HepG2 (cell line): ENCODE measurements around the gene C19orf85. TPM values are rescaled to one million over a fixed set of nuclear protein-coding genes. Genes with fewer than 3 reads are reported as not detected.
A peak's percentile ranks its signal among the peaks of the same experiment; 100 is the strongest.

Source experiments
- ATAC-seq: fragments of 200-7000 bp; cut with Tn5 transposase; 3 replicates; pipeline ENCODE4 v1.9.1; 2020; ENCODE audit warnings: mild to moderate bottlenecking, moderate library complexity
- BruUV-seq: library from RNA; stranded (reverse); fragments of 400-500 nt; replicated peaks from 2 replicates; lab custom pipeline; 2021; lab: Mats Ljungman, UMichigan
- CTCF ChIA-PET: fragments of 300-600 bp; formaldehyde crosslinking; extraction: SDS; loops from one replicate; lab custom pipeline; 2021; ENCODE audit warnings: low total read pairs, inconsistent platforms, low intra/inter-chr PET ratio; lab: Yijun Ruan, JAX
- POLR2A ChIA-PET: fragments of 350-600 bp; sonication (Branson Sonifier 250); formaldehyde crosslinking; loops from one replicate; lab custom pipeline; 2020; ENCODE audit warnings: antibody characterized with exemption, inconsistent platforms; lab: Yijun Ruan, JAX
- DNase-seq: peaks from one replicate; pipeline ENCODE4 v3.0.0-alpha.2; 2015; ENCODE audit warnings: low spot score
- FAIRE-seq: peaks from 3 replicates; lab custom pipeline; 2011; peaks lifted over from hg19 to GRCh38; lab: Jason Lieb, UNC
- H2AFZ ChIP-seq: one replicate; pipeline ENCODE4 v1.6.1; 2011; ENCODE audit warnings: low read length, inconsistent platforms
- H3K27ac ChIP-seq: fragments of 300-600 bp; 3 replicates; pipeline ENCODE4 v1.8.0; 2011; ENCODE audit warnings: mixed run types, mild to moderate bottlenecking, mixed read lengths, low read length, inconsistent platforms; ENCODE audit not compliant: insufficient read depth; ENCODE audit errors: extremely low read length
- H3K27me3 ChIP-seq, 2 experiments: fragments of 200-600 bp in 1 of 2; 2 replicates in 1 of 2; 3 replicates in 1 of 2; pipeline versions ENCODE4 v1.6.0 to v1.8.0; 2011; ENCODE audit warnings: low read length in 2 of 2, mild to moderate bottlenecking in 2 of 2, moderate library complexity in 2 of 2, inconsistent platforms in 1 of 2; ENCODE audit not compliant: insufficient read depth in 2 of 2, control insufficient read depth in 1 of 2
- H3K36me3 ChIP-seq, 2 experiments: fragments of 200-600 bp in 1 of 2; replicated peaks in 1 of 2; 2 replicates in 1 of 2; 3 replicates in 1 of 2; pipeline versions ENCODE4 v1.5.1 to v1.8.0; 2011; ENCODE audit warnings: low read length in 2 of 2, inconsistent platforms in 1 of 2; ENCODE audit not compliant: insufficient read depth in 2 of 2, control insufficient read depth in 1 of 2
- H3K4me1 ChIP-seq: 2 replicates; pipeline ENCODE4 v1.5.1; 2012; ENCODE audit warnings: low read length, inconsistent platforms; ENCODE audit not compliant: insufficient read depth
- H3K4me2 ChIP-seq: 2 replicates; pipeline ENCODE4 v1.6.0; 2011; ENCODE audit warnings: low read depth, low read length, inconsistent platforms
- H3K4me3 ChIP-seq, 3 experiments: fragments of 200-600 bp in 1 of 3; sonication (generic), shearing (Covaris generic) in 1 of 3; replicated peaks in 1 of 3; 2 replicates each; pipeline ENCODE4 v1.5.1; 2011 to 2016; ENCODE audit warnings: low read length in 3 of 3, inconsistent platforms in 2 of 3, low read depth in 2 of 3, mild to moderate bottlenecking in 2 of 3, control low read depth in 1 of 3, mixed read lengths in 1 of 3; ENCODE audit not compliant: insufficient read depth in 1 of 3
- H3K79me2 ChIP-seq: one replicate; pipeline ENCODE4 v1.6.1; 2011; ENCODE audit warnings: low read length, inconsistent platforms; ENCODE audit not compliant: insufficient read depth
- H3K9ac ChIP-seq: 2 replicates; pipeline ENCODE4 v1.6.0; 2011; ENCODE audit warnings: mild to moderate bottlenecking, low read depth, low read length, inconsistent platforms; ENCODE audit not compliant: insufficient read depth
- H3K9me3 ChIP-seq: 2 replicates; pipeline ENCODE4 v1.5.1; 2012; ENCODE audit warnings: mild to moderate bottlenecking, low read length
- H4K20me1 ChIP-seq: 2 replicates; pipeline ENCODE4 v1.6.0; 2011; ENCODE audit warnings: inconsistent platforms, mild to moderate bottlenecking, low read length, moderate library complexity; ENCODE audit not compliant: insufficient read depth
- ELF4 ChIP-seq: sonication (generic); formaldehyde crosslinking; IDR thresholded peaks from 2 replicates; pipeline ENCODE4 v1.5.0; 2020; ENCODE audit warnings: missing genetic modification reagents, mild to moderate bottlenecking, moderate library complexity, borderline replicate concordance
- ETS1 ChIP-seq: sonication (generic); formaldehyde crosslinking; IDR thresholded peaks from 2 replicates; pipeline ENCODE4 v1.4.0; 2020; ENCODE audit warnings: missing genetic modification reagents
- NPAS2 ChIP-seq: sonication (generic); formaldehyde crosslinking; IDR thresholded peaks from 2 replicates; pipeline ENCODE4 v1.8.0; 2022; ENCODE audit warnings: mild to moderate bottlenecking, missing genetic modification reagents, borderline replicate concordance
- RBM39 ChIP-seq: fragments of 200-400 bp; formaldehyde crosslinking; IDR thresholded peaks from one replicate; pipeline ENCODE4 v1.6.1; 2018; ENCODE audit warnings: antibody characterized with exemption, mild to moderate bottlenecking, low read depth, low read length; ENCODE audit not compliant: poor library complexity, severe bottlenecking
- ZNF121 ChIP-seq: sonication (generic); formaldehyde crosslinking; IDR thresholded peaks from 2 replicates; pipeline ENCODE4 v1.5.0; 2020; ENCODE audit warnings: mild to moderate bottlenecking, missing genetic modification reagents
- ZNF580 ChIP-seq: IDR thresholded peaks from 2 replicates; pipeline ENCODE4 v1.6.1; 2016; ENCODE audit warnings: low read depth, borderline replicate concordance
- ZSCAN25 ChIP-seq: sonication (generic); formaldehyde crosslinking; IDR thresholded peaks from 2 replicates; pipeline ENCODE4 v1.8.0; 2022; ENCODE audit warnings: mild to moderate bottlenecking, missing genetic modification reagents
- WGBS: methylation state at CpG from one replicate; pipeline ENCODE4 v1.1.6; 2017; ENCODE audit warnings: low lambda C conversion rate; 5-methylcytosine and 5-hydroxymethylcytosine counted together
- in situ Hi-C: cut with HindIII; loops from 2 replicates; pipeline ENCODE4 v1.10.0; 2017; ENCODE audit warnings: low pct_unique_long_range_greater_than_20kb; ENCODE audit not compliant: extremely low pct_ligation_motif_present
- intact Hi-C: fragments of 100-400 bp; cut with micrococcal nuclease; formaldehyde crosslinking; loops from one replicate; pipeline ENCODE4 v1.10.0; 2022; ENCODE audit not compliant: unreplicated experiment
- polyA plus RNA-seq, 8 experiments: library from polyadenylated mRNA; depleted of rRNA in 3 of 8; stranded (reverse) in 7 of 8; unstranded in 1 of 8; fragments of >200 nt; fragmentation: Illumina TruSeq in 4 of 8; extraction: Trizol in 4 of 8; gene quantifications; 2 replicates each; pipeline versions ENCODE4 v1.2.1 to v1.2.3, GENCODE V29; 2011 to 2016; ENCODE audit warnings: low read depth in 4 of 8, missing spikeins in 1 of 8, mixed read lengths in 1 of 8; ENCODE audit not compliant: insufficient read depth in 1 of 8
- total RNA-seq, 5 experiments: library from RNA; depleted of rRNA; stranded (reverse); fragments of >200 nt; fragmentation: Illumina TruSeq; extraction: Trizol; gene quantifications; 2 replicates each; pipeline ENCODE4 v1.2.3, GENCODE V29; 2016; ENCODE audit warnings: low read depth in 1 of 5
- TF ChIP-seq, protein P1 (sequence below): sonication (generic); formaldehyde crosslinking; IDR thresholded peaks from 2 replicates; pipeline ENCODE4 v1.4.0; 2020; ENCODE audit warnings: missing genetic modification reagents
- TF ChIP-seq, protein P2 (sequence below): sonication (generic); formaldehyde crosslinking; IDR thresholded peaks from 2 replicates; pipeline ENCODE4 v1.8.0; 2022; ENCODE audit warnings: mild to moderate bottlenecking, missing genetic modification reagents, borderline replicate concordance
- TF ChIP-seq, protein P3 (sequence below): sonication (generic); formaldehyde crosslinking; IDR thresholded peaks from 2 replicates; pipeline ENCODE4 v1.4.0; 2020; ENCODE audit warnings: mild to moderate bottlenecking, missing genetic modification reagents
- TF ChIP-seq, protein P4 (sequence below): fragments of 450-650 bp; IDR thresholded peaks from 2 replicates; pipeline ENCODE4 v1.6.1; 2017; ENCODE audit warnings: mild to moderate bottlenecking

Gene C19orf85
- total and polyA plus RNA-seq, 2 of the 13 experiments (the other 11 are each of a cell fraction or from before 2014, with no cell fraction given) = not detected

GRCh38 chr19:55462722-55463121 is 1.8 kb downstream of the C19orf85 start:
- peaks cover 0 to 1% of the 10 kb centered on the region in 2 experiments; a peak in 1 of 5 replicates for H3K36me3 ChIP-seq
- peak overlapping the region; percentile 100 for H3K4me2 ChIP-seq
- H3K9ac ChIP-seq = peak overlapping the region; percentile 87; the same call in 1 of the 2 replicates
- no peaks in the 10 kb centered on the region for H4K20me1 ChIP-seq
- no peaks in the 10 kb centered on the region; a peak in 1 of 5 replicates for H3K27me3 ChIP-seq
- no peak overlapping the region for H3K27ac ChIP-seq
- intact Hi-C loops (no loop called here), in situ Hi-C loops (no loop called here)
- ChIA-PET POLR2A (interaction anchor here (0.9 to 2.6 kb wide), 2 partner anchors 14 to 183 kb away, joined by 4 to 8 read pairs; partner anchors contain the start of genes HSPBP1 and ZNF628), CTCF (no interaction called here)
- peaks cover 70% of the 10 kb centered on the region for H3K4me1 ChIP-seq
- H3K4me3 ChIP-seq = peak overlapping the region in 2 of 3 experiments; percentile 59 to 81; a peak in 4 of 6 replicates
- DNase-seq = no peak
- ATAC-seq = no peak
- FAIRE-seq = no peak
- peaks cover 18% of the 10 kb centered on the region for H3K79me2 ChIP-seq
- no peaks in the 10 kb centered on the region for H3K9me3 ChIP-seq
- no peak overlapping the region for H2AFZ ChIP-seq
- BruUV-seq = no TSS peak
- TF ChIP-seq ZSCAN25 (CRISPR knock-in tag) = no peak
- no peak for TF ChIP-seq RBM39
- TF ChIP-seq ZNF121 (CRISPR knock-in tag) = no peak
- no peak for TF ChIP-seq ELF4 (CRISPR knock-in tag)
- TF ChIP-seq, protein P1, sequence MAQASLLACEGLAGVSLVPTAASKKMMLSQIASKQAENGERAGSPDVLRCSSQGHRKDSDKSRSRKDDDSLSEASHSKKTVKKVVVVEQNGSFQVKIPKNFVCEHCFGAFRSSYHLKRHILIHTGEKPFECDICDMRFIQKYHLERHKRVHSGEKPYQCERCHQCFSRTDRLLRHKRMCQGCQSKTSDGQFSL (CRISPR knock-in tag) = no peak
- no peak for TF ChIP-seq NPAS2 (CRISPR knock-in tag)
- TF ChIP-seq, protein P2, sequence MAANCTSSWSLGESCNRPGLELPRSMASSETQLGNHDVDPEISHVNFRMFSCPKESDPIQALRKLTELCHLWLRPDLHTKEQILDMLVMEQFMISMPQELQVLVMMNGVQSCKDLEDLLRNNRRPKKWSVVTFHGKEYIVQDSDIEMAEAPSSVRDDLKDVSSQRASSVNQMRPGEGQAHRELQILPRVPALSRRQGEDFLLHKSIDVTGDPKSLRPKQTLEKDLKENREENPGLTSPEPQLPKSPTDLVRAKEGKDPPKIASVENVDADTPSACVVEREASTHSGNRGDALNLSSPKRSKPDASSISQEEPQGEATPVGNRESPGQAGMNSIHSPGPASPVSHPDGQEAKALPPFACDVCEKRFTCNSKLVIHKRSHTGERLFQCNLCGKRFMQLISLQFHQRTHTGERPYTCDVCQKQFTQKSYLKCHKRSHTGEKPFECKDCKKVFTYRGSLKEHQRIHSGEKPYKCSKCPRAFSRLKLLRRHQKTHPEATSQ (CRISPR knock-in tag) = no peak
- no peak for TF ChIP-seq ETS1
- TF ChIP-seq ZNF580 (CRISPR knock-in tag) = no peak
- TF ChIP-seq, protein P3, sequence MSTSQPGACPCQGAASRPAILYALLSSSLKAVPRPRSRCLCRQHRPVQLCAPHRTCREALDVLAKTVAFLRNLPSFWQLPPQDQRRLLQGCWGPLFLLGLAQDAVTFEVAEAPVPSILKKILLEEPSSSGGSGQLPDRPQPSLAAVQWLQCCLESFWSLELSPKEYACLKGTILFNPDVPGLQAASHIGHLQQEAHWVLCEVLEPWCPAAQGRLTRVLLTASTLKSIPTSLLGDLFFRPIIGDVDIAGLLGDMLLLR (CRISPR knock-in tag) = no peak
- TF ChIP-seq, protein P4, sequence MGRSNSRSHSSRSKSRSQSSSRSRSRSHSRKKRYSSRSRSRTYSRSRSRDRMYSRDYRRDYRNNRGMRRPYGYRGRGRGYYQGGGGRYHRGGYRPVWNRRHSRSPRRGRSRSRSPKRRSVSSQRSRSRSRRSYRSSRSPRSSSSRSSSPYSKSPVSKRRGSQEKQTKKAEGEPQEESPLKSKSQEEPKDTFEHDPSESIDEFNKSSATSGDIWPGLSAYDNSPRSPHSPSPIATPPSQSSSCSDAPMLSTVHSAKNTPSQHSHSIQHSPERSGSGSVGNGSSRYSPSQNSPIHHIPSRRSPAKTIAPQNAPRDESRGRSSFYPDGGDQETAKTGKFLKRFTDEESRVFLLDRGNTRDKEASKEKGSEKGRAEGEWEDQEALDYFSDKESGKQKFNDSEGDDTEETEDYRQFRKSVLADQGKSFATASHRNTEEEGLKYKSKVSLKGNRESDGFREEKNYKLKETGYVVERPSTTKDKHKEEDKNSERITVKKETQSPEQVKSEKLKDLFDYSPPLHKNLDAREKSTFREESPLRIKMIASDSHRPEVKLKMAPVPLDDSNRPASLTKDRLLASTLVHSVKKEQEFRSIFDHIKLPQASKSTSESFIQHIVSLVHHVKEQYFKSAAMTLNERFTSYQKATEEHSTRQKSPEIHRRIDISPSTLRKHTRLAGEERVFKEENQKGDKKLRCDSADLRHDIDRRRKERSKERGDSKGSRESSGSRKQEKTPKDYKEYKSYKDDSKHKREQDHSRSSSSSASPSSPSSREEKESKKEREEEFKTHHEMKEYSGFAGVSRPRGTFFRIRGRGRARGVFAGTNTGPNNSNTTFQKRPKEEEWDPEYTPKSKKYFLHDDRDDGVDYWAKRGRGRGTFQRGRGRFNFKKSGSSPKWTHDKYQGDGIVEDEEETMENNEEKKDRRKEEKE = no peak
- TF ChIP-seq, all 625 proteins: peak for 0
- WGBS = 68% methylated on average over 11 of the region's 11 CpGs
